Prostate gland (tissue), 2 donors: ENCODE results near the gene TJAP1.

Experiments used
- POLR2AphosphoS5 ChIP-seq: sonication (generic); formaldehyde crosslinking; IDR thresholded peaks from one replicate; pipeline ENCODE4 v1.6.1; 2017; ENCODE audit warnings: antibody characterized with exemption
- TF ChIP-seq, protein P1 (sequence below), 4 experiments: fragments of 200-600 bp in 2 of 4; fragments of 450-650 bp in 2 of 4; sonication (generic) in 2 of 4; IDR thresholded peaks; 1 replicate in 3 of 4; 2 replicates in 1 of 4; pipeline ENCODE4 v1.5.1; 2016 to 2019; ENCODE audit warnings: antibody characterized with exemption in 4 of 4, mild to moderate bottlenecking in 2 of 4, moderate library complexity in 2 of 4

DNA sequence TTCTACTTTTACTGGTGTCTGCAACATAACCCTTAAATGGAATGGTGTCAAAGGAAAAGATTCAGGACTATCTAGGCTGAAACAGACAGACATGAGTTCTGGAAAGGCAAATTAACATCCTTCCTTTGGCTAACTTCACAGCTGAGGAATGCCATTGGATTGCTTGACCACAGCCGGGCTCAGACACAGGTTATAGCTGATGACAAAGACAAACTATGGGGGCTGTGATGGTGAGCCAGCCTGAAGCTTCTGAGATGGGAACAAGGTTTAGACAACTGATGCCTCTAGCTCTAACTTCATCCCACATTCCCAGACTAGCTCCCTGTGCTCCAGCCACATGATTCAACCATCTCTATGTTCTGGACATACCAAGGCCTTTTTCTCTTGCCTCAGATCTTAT, 54.8 kb downstream of the TJAP1 start:
- TF ChIP-seq, protein P1, sequence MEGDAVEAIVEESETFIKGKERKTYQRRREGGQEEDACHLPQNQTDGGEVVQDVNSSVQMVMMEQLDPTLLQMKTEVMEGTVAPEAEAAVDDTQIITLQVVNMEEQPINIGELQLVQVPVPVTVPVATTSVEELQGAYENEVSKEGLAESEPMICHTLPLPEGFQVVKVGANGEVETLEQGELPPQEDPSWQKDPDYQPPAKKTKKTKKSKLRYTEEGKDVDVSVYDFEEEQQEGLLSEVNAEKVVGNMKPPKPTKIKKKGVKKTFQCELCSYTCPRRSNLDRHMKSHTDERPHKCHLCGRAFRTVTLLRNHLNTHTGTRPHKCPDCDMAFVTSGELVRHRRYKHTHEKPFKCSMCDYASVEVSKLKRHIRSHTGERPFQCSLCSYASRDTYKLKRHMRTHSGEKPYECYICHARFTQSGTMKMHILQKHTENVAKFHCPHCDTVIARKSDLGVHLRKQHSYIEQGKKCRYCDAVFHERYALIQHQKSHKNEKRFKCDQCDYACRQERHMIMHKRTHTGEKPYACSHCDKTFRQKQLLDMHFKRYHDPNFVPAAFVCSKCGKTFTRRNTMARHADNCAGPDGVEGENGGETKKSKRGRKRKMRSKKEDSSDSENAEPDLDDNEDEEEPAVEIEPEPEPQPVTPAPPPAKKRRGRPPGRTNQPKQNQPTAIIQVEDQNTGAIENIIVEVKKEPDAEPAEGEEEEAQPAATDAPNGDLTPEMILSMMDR (IDR thresholded peaks at IDR 0.05): no peak
- TF ChIP-seq POLR2AphosphoS5: no peak
